Astrocyte of the hippocampus (primary cell): ENCODE results near the gene ZNF518A.
A peak's percentile ranks its signal among the peaks of the same experiment; 100 is the strongest.
"Not testable (repeated sequence)": the region's sequence is repeated elsewhere in the genome, so short reads cannot be mapped to it uniquely, and the experiment has no call there.

Experiments
- DNase-seq: peaks from one replicate; pipeline ENCODE4 v3.0.0; 2011; ENCODE audit warnings: low read depth, low spot score

Gene ZNF518A

DNA sequence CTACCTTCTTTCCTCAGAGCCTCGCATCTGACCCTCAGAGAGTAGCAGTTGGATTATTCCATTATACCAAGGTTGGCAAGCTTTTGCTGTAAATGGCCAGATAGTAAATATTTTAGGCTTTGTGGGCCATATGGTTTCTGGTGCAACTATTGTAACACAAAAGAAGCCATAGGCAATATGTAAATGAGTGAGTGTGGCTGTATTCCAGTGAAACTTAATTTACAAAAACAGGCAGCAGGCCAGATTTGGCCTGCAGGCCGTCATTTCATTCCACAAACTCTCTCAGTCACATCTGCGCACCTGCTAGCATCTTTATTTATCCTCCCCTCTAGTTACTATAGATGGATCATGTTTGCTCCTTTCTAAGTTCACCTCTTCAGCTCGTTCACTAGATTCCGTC is 6.7 kb downstream of the ZNF518A start:
- DNase-seq = no peak

DNA sequence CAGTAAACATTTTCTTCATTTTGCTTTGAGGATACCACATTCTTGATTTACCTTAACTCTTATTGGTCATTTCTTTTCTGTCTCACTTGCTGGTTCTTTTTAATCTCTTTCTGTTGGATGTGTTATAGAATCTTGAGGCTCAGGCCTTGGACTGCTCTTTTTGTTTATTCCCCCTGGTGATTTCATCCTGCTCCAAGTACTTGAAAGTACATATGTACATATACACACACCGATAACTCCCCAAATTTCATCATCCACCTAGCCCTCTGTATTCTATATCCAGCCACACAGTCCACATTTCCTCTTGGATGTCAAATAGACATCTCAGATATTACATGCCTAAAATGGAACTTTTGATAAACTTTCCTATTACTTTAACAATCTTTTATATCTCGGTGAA is 7.5 kb downstream of the ZNF518A start:
- no peak for DNase-seq

DNA sequence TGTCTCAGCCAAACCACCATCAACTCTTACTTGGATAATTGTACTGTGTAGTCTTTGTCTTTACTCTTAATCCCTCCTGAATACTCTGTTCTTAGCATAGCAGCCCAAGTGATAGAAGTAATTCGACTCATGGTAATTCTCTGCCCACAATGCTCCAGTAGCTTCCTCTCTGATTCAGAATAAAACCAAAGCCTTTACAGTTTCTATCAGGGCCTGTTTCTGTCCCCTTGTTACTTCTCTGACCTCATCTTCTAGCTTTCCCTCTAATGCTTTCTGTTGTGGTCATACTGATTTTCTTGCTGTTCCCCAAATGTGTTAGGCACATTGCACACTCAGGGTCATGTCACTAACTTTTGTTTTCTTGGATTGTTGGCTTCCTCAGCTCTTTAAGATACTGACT is 8.0 kb downstream of the ZNF518A start:
- DNase-seq = no peak

DNA sequence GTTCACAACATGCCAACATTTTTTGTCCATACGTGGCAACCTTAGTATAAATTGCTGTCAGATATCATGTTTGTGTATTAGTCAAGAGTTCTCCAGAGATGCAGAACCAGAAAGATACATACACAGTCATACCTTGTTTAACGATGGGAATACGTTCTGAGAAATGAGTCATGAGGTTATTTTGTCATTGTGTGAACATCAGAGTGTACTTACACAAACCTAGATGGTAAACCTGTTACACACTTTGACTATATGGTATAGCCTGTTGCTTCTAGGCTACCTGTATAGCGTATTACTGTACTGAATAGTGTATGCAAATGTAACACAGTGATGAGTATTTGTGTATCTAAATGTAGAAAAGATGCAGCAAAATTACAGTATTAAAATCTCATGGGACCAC is 22.3 kb downstream of the ZNF518A start:
- no peak for DNase-seq

DNA sequence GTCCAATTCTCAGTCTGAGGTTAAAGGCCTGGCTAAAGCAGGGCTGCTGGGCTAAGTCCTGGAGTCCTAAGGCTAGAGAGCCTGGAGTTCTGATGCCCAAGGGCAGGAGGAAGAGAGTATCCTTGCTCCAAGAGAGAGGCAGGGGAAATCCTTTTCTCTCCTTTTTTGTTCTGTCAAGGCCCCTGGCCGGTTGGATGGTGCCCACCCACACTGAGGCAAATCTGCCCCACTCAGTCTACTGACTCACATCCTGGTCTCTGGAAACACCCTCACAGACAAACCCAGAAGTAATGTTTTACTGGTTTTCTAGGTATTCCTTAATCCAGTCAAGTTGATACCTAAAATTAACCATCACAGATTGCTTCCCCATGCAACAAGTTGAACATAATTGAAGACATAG is 23.0 kb downstream of the ZNF518A start:
- DNase-seq = no peak

DNA sequence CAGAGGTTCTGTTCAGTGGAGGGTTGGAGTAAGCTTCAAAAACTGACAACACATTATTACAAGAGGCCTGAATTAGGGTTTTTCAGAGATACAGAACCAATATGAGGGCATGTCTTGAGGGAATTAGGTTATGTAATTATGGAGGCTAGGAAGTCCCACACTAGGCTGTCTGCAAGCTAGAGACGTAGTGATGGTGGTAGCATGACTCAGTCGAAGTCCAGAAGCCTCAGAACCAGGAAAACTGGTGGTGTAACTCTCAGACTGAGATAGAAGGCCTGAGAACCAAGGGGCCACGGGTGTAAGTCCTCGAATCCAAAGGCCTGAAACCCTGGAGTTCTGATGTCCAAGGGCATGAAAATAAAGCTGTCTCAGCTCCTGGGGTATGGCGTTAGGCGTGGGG is 35.6 kb downstream of the ZNF518A start:
- DNase-seq = no peak

DNA sequence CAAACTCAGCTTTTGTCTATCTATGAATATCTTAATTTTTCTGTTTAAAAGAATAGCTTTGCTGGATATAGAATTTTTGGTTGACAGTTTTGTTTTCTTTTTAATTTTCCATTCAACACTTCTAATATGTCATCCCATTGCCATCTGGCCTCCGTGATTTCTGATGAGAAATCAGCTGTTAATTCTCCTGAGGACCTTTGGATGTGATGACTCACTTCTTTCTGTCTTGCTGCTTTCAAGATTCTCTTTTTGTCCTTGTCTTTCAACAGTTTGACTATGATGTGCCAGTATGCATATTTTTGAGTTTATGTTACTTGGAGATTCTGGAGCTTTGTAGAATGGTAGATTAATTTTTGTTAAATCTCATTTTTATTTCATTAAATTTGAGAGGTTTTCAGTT is 38.4 kb downstream of the ZNF518A start:
- no peak for DNase-seq

DNA sequence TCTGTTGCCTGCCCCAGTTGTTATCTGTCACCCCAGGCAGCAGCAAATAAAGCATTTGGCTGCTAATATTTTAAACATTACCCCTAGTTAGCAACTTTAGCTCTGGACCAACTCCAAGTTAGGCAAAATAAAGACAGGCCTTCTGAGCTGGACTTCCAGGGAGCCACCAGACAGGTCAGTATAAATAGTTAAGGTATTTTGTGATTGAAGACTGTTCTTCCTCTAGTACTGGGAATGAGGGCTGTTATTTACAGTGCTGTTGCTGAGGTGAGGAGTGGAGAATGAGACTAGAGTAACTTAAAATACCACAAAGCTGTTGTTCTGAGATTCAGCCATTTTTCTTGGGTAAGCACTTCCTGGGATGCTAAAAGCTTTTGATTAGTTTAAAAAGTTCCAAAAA is 40.1 kb downstream of the ZNF518A start:
- no peak for DNase-seq

DNA sequence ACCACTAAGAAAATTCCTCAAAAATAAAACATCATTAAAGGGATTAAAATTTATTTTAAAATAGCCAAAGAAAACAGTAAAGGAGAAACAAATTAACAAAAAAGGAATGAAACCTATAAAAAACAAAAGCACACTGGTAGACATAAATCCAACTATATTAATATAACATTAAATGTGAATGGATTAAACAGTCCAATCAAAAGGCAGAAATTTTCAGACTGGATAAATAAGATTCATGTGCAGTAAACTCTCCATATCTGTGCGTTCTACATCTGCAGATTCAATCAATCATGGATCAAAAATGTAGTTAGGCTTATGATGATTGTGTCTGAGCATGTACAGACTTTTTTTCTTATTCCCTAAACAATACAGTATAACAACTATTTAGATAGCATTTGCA is 42.6 kb downstream of the ZNF518A start:
- DNase-seq = no peak

DNA sequence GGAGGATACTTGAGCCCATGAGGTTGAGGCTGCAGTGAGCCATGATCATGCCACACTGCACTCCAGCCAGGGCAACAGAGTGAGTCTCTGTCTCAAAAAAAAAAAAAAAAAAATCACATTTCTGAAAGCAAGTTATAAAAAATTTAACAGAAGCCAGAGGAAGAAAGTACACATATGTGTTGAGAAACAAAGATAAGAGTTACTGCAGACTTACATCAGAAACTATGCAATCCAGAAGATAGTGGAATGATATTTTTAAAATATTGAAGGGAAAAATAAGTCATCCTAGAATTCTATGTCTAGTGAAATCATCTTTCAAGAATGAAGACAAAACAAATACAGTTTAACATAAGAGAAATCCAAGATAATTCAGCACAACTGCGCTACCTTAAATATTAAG is 46.9 kb downstream of the ZNF518A start:
- DNase-seq = no peak

DNA sequence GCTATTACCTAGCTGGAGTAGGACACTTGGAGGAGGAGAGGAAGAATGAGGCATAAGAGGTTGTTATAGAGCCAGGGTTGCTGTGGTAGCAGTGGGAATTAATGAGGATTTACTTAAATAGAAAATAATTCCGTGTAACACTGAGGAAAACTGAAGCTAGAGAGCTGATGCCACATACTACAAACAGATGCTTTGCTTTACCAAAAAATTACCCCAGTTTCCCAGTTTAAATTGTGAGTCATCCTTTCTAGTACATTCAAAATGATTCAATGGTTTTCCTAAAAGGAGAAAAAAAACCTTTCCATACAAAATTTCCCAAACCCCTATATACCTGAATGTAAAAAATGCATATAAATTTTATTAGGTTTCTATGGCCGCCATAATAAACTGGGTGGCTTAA is 58.3 kb downstream of the ZNF518A start:
- peak; percentile 4 for DNase-seq

DNA sequence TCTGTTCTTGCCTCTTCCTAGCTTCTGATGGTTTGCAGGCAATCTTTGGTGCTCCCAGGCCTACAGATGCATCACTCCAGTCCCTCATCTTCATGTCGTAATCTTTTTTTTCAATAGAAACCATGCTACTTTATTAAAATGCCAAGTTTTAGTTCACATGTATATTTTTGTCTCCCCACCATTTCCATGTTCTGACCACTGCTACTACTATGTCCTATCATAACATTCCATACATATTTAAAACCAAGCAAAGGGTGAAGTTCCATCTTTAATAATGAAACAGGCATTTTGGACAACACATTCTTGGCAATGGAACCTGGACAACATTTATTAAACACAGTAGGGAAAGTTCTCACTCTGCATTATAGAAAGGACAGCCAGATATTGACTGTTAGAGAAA is 58.8 kb downstream of the ZNF518A start:
- DNase-seq = peak; percentile 30

DNA sequence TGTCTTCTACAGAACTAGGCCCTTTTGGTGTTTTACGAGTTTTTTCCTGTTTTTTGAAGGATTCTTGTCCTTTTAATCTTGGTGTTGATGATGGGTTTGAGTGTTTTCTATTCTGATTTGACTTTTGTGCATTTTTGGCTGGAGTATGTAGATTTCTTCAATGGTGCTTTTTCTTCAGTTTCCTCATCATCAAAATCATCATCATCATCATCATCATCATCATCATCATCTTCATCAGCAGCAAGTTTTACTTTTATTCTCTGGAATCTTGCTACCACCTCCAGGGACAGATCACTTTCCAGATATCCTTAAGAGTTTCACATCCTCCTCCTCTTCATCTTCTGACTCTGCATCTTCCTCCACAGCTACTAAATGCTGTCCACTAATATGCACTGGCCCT is 59.4 kb downstream of the ZNF518A start:
- not testable (repeated sequence) for DNase-seq

DNA sequence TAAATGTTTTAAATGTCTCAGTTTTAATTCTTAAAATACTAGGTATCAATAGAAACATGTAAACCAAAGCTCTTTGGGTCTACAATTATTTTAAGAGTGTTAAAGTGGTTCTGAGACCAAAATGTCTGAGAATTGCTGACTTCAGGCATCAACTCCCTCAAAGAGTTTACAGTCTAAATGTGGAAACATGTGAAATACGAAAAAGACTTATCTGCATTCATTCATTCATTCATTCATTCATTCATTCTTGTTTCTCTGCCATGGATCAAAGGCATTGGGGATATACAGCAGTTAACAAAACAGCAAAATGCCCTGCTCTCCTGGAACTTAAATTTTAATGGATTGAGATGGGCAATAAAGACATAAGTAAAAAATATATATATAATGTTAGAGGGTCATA is 71.4 kb downstream of the ZNF518A start:
- no peak for DNase-seq

DNA sequence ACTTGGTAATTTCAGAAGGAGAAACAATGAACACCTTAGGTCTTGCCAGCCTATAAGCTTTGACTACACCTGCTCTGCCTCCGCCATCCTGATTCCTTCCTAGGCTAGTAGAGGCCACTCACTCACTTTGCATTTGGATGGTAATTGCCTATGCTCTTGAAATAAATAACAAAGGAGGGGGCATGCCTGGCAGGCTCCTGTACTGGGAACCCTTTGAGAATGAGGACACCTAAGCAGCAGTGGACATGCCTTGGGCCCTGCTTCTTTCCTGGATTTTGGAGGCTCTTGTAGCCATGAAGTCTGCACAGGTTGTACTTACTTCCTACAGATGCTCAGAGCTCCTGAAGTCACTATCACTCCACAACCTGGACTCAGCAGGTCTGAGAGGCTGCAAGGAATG is 75.5 kb downstream of the ZNF518A start:
- no peak for DNase-seq

DNA sequence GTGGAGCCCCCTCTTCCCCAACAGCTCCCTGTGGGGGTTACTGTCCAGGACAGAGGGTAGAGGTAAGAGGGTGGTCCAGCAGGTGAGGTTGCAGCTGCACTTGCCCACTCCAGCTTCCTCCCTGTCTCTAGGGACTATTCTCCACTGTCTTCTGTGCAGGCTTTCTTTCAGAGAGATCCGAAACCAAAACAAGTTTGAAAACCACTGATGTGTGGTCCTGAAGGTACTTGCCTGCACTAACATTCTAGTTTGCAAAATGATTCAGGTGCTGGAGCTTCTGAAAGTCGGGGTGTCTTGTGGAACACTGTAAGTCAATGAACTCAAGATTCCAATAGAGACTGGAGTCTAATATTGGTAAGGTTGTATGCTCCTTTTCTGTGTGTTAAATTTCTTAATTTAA is 78.2 kb downstream of the ZNF518A start:
- DNase-seq = no peak

DNA sequence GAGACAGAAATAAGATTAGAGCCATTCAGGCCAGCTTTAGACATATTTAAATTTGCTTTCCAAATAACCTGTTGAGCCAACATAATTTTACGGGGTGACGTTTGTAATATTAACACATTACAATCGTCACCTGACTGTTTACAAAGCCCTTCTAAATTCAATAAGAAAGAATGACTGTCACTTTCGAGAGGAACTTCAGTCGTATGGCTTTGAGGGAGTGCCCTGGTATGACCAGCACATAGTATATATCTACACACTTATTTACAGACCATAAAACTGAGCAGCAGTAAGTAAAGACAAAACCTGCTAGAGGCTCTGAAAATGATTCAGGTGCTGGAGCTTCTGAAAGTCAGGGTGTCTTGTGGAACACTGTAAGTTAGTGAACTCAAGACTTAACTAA is 78.8 kb downstream of the ZNF518A start:
- no peak for DNase-seq

DNA sequence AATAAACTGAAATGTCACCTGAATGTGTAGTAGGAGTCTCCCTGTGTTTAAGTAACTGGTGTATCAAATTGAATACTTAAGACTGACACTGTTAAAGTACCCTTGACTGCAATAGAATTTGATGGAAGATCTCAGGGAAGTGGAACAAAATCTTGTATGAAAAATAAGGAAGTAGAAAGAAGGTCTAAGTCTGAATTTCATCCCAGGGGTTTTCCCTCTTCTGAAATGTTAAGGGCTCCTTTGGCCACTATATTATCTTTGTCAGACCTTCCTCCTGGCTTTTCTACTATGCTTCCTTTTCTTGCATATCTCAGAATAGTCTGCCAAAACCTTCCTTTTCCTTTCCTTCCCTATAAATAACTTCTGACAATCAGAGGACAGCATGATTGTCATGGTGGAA is 81.7 kb downstream of the ZNF518A start:
- DNase-seq = no peak

DNA sequence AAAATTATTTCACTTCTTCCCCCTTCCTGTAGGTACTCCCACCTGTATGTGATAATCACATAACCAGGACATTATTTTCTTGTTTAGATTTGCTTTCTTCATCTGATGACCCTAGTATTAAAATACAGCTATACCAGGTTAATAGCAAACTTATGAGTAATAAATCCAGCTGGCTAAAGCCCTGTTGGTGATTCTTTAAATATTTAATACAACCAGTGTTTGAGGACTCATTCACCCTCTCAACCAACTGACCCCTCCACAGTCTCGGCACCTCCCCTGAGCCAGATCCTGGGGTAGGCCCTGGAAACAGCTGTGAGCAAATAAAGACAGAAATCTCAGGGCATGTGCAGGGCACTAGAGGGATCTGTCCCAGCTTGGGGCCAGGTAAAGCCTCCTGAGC is 82.8 kb downstream of the ZNF518A start:
- no peak for DNase-seq
